MM.1S (cell line): Measurements from ENCODE around the gene GPSM3.

Experiments used
- DNase-seq: peaks from one replicate; pipeline ENCODE4 v3.0.0-alpha.2; 2015
- H2AFZ ChIP-seq: fragments of 300-600 bp; sonication (generic); 2 replicates; pipeline ENCODE4 v1.6.0; 2016; ENCODE audit warnings: antibody characterized with exemption, low read length
- H3F3A ChIP-seq: fragments of 300-600 bp; sonication (generic); 2 replicates; pipeline ENCODE4 v1.6.1; 2016; ENCODE audit warnings: mild to moderate bottlenecking, antibody characterized with exemption, low read length, moderate library complexity, mixed read lengths; ENCODE audit not compliant: insufficient read depth
- H3K27ac ChIP-seq: fragments of 300-600 bp; sonication (generic); 2 replicates; pipeline ENCODE4 v1.5.1; 2016; ENCODE audit warnings: mild to moderate bottlenecking, low read length
- H3K27me3 ChIP-seq: fragments of 300-600 bp; sonication (generic); replicated peaks from 2 replicates; pipeline ENCODE4 v1.6.0; 2016; ENCODE audit warnings: low read length; ENCODE audit not compliant: insufficient read depth
- H3K36me3 ChIP-seq: fragments of 300-600 bp; sonication (generic); replicated peaks from 2 replicates; pipeline ENCODE4 v1.6.1; 2016; ENCODE audit warnings: mild to moderate bottlenecking, low read length, mixed read lengths; ENCODE audit not compliant: insufficient read depth
- H3K4me1 ChIP-seq: fragments of 300-600 bp; sonication (generic); 2 replicates; pipeline ENCODE4 v1.6.1; 2016; ENCODE audit warnings: low read length, mixed read lengths
- H3K4me2 ChIP-seq: fragments of 300-600 bp; sonication (generic); 2 replicates; pipeline ENCODE4 v1.6.0; 2016; ENCODE audit warnings: low read depth, low read length
- H3K4me3 ChIP-seq: fragments of 300-600 bp; sonication (generic); 2 replicates; pipeline ENCODE4 v1.5.1; 2016; ENCODE audit warnings: low read length, mixed read lengths
- H3K79me2 ChIP-seq: fragments of 300-600 bp; sonication (generic); 2 replicates; pipeline ENCODE4 v1.6.1; 2016; ENCODE audit warnings: mixed run types, low read length, mixed read lengths
- H3K9ac ChIP-seq: fragments of 300-600 bp; sonication (generic); 2 replicates; pipeline ENCODE4 v1.6.1; 2016; ENCODE audit warnings: low read length, mixed read lengths
- H3K9me2 ChIP-seq: fragments of 300-600 bp; sonication (generic); replicated peaks from 2 replicates; pipeline ENCODE4 v1.6.1; 2016; ENCODE audit warnings: mild to moderate bottlenecking, low read length, mixed read lengths; ENCODE audit not compliant: insufficient read depth
- H3K9me3 ChIP-seq: fragments of 300-600 bp; sonication (generic); replicated peaks from 2 replicates; pipeline ENCODE4 v1.6.1; 2016; ENCODE audit warnings: mild to moderate bottlenecking, low read length, mixed read lengths; ENCODE audit not compliant: insufficient read depth
- H4K20me1 ChIP-seq: fragments of 300-600 bp; sonication (generic); 2 replicates; pipeline ENCODE4 v1.6.1; 2016; ENCODE audit warnings: mild to moderate bottlenecking, low read length, moderate library complexity, mixed read lengths; ENCODE audit not compliant: insufficient read depth
- CTCF ChIP-seq: fragments of 300-600 bp; sonication (generic); IDR thresholded peaks from 2 replicates; pipeline ENCODE4 v1.5.1; 2016; ENCODE audit warnings: antibody characterized with exemption, low read length, mixed read lengths
- EZH2 ChIP-seq: fragments of 300-600 bp; sonication (generic); optimal IDR thresholded peaks from 2 replicates; pipeline ENCODE3; 2017; ENCODE audit warnings: low read depth, mild to moderate bottlenecking, antibody characterized with exemption, low read length, mixed read lengths
- EZH2phosphoT487 ChIP-seq: fragments of 300-600 bp; sonication (generic); IDR thresholded peaks from 2 replicates; pipeline ENCODE4 v1.6.1; 2018; ENCODE audit warnings: antibody characterized with exemption, low read length

Gene GPSM3

GRCh38 chr6:32183483-32184083, 8.9 kb downstream of the GPSM3 start:
- Histone ChIP-seq H3K27ac (no peak overlapping the region), H3F3A (no peaks in the 10 kb centered on the region), H3K36me3 (no peaks in the 10 kb centered on the region)

GRCh38 chr6:32183030-32183429, 9.4 kb downstream of the GPSM3 start:
- no peak overlapping the region for H3K27ac ChIP-seq

More at GRCh38 chr6:32183483-32184083, 8.9 kb downstream of the GPSM3 start:
- Histone ChIP-seq H2AFZ (no peak overlapping the region), H3K27me3 (no peaks in the 10 kb centered on the region), H3K4me1 (peaks cover 5% of the 10 kb centered on the region), H3K9me3 (no peaks in the 10 kb centered on the region), H3K4me2 (no peak overlapping the region), H3K9me2 (no peaks in the 10 kb centered on the region), H4K20me1 (no peaks in the 10 kb centered on the region), H3K79me2 (peaks cover 9% of the 10 kb centered on the region), H3K9ac (no peak overlapping the region), H3K4me3 (no peak overlapping the region)
- DNase-seq, result no peak
- TF ChIP-seq CTCF (no peak), EZH2 (no peak), EZH2phosphoT487 (no peak)

GRCh38 chr6:32182555-32182981, 9.9 kb downstream of the GPSM3 start:
- H3K36me3 ChIP-seq, result no peaks in the 10 kb centered on the region
- H4K20me1 ChIP-seq, result no peaks in the 10 kb centered on the region
- H3K9ac ChIP-seq, result no peak overlapping the region
- H3K9me3 ChIP-seq, result no peaks in the 10 kb centered on the region
- H3K79me2 ChIP-seq, result peaks cover 8% of the 10 kb centered on the region
- peaks cover 5% of the 10 kb centered on the region for H3K4me1 ChIP-seq
- H2AFZ ChIP-seq, result no peak overlapping the region
- DNase-seq, result no peak
- H3K4me2 ChIP-seq, result no peak overlapping the region
- H3K4me3 ChIP-seq, result no peak overlapping the region
- H3K27ac ChIP-seq, result no peak overlapping the region
- H3F3A ChIP-seq, result peaks cover 5% of the 10 kb centered on the region
- no peak for TF ChIP-seq EZH2
- no peak for TF ChIP-seq EZH2phosphoT487
- no peak for TF ChIP-seq CTCF
- H3K9me2 ChIP-seq, result no peaks in the 10 kb centered on the region
- no peaks in the 10 kb centered on the region for H3K27me3 ChIP-seq

More at GRCh38 chr6:32183030-32183429, 9.4 kb downstream of the GPSM3 start:
- H3K9me3 ChIP-seq, result no peaks in the 10 kb centered on the region
- no peaks in the 10 kb centered on the region for H3K9me2 ChIP-seq
- no peaks in the 10 kb centered on the region for H3K27me3 ChIP-seq
- 0 out of 2 replicates have a peak, but pooled peaks cover under 1% of the 10 kb centered on the region for H3F3A ChIP-seq
- H2AFZ ChIP-seq, result no peak overlapping the region
- no peak for TF ChIP-seq EZH2
- no peak for TF ChIP-seq EZH2phosphoT487
- no peak for TF ChIP-seq CTCF
- peaks cover 5% of the 10 kb centered on the region for H3K4me1 ChIP-seq
- H3K79me2 ChIP-seq, result peaks cover 8% of the 10 kb centered on the region
- no peak overlapping the region for H3K9ac ChIP-seq
- no peak for DNase-seq
- no peaks in the 10 kb centered on the region for H3K36me3 ChIP-seq
- H3K4me3 ChIP-seq, result no peak overlapping the region
- no peaks in the 10 kb centered on the region for H4K20me1 ChIP-seq
- no peak overlapping the region for H3K4me2 ChIP-seq
